Transverse colon (tissue), 3 donors: ENCODE measurements around the gene THUMPD2.

Experiments used
- CTCF ChIP-seq, 5 experiments: fragments of 200-600 bp in 3 of 5; fragments of 450-650 bp in 2 of 5; sonication (generic) in 3 of 5; IDR thresholded peaks; 1 replicate in 2 of 5; 2 replicates in 3 of 5; pipeline ENCODE4 v1.5.1; 2016 to 2017; ENCODE audit warnings: antibody characterized with exemption in 5 of 5, inconsistent platforms in 3 of 5, mild to moderate bottlenecking in 2 of 5, moderate library complexity in 1 of 5
- POLR2A ChIP-seq: fragments of 450-650 bp; IDR thresholded peaks from one replicate; pipeline ENCODE4 v1.6.1; 2016; ENCODE audit warnings: antibody characterized with exemption, mild to moderate bottlenecking, moderate library complexity

GRCh38 chr2:39723497-39723896 is 55.6 kb downstream of the THUMPD2 start:
- TF ChIP-seq CTCF (IDR thresholded peaks at IDR 0.05) (no peak), POLR2A (no peak)
